ENCODE results near the gene CATSPERZ. TPM values are rescaled to one million over a fixed set of nuclear protein-coding genes. Genes with fewer than 3 reads are reported as not detected.
A peak's percentile ranks its signal among the peaks of the same experiment; 100 is the strongest.
"Not testable (repeated sequence)": the region's sequence is repeated elsewhere in the genome, so short reads cannot be mapped to it uniquely, and the experiment has no call there.

Gene CATSPERZ
- total RNA-seq, 2 experiments from 2014 or later = 0.67 TPM; not detected in 1

GRCh38 chr11:64323373-64323772, 23.2 kb downstream of the CATSPERZ start:
- Mint-ChIP-seq H3K4me3 (no peak overlapping the region), H3K4me1 (ENCODE audit: low read depth) (peaks cover 17% of the 10 kb centered on the region), H3K27me3 (ENCODE audit: low read depth) (no peaks in the 10 kb centered on the region), H3K36me3 (ENCODE audit: low read depth) (peaks cover 7% of the 10 kb centered on the region), H3K27ac (no peak overlapping the region), H3K9me3 (no peaks in the 10 kb centered on the region)
- CTCF ChIA-PET = interaction anchor here (0.8 kb wide), 1 partner anchor 10 kb away, joined by 3 read pairs; no protein-coding TSS in a partner anchor
- no peak for DNase-seq
- intact Hi-C loops (cut with micrococcal nuclease) = no loop called here

- CTCF ChIA-PET = interaction anchor here (0.8 kb wide), 1 partner anchor 9 kb away, joined by 3 read pairs; no protein-coding TSS in a partner anchor
- peaks cover 14% of the 10 kb centered on the region for H3K4me1 Mint-ChIP-seq (ENCODE audit: low read depth)
- intact Hi-C loops (cut with micrococcal nuclease); H3K36me3 Mint-ChIP-seq (ENCODE audit: low read depth); H3K27ac Mint-ChIP-seq; H3K4me3 Mint-ChIP-seq; H3K9me3 Mint-ChIP-seq; DNase-seq; H3K27me3 Mint-ChIP-seq (ENCODE audit: low read depth): not testable (repeated sequence)
Observed at GRCh38 chr11:64323984-64324383, 23.8 kb downstream of the CATSPERZ start.

- Mint-ChIP-seq H3K4me1 (ENCODE audit: low read depth) (peaks cover 9% of the 10 kb centered on the region), H3K36me3 (ENCODE audit: low read depth) (peaks cover 7% of the 10 kb centered on the region), H3K27me3 (ENCODE audit: low read depth) (no peaks in the 10 kb centered on the region), H3K27ac (no peak overlapping the region), H3K4me3 (no peak overlapping the region), H3K9me3 (no peaks in the 10 kb centered on the region)
- DNase-seq = no peak
- intact Hi-C loops (cut with micrococcal nuclease) = no loop called here
- CTCF ChIA-PET = interaction anchor here (0.6 to 1.4 kb wide), 3 partner anchors 17 to 473 kb away, joined by 3 to 4 read pairs (median 3); no protein-coding TSS in a partner anchor
Observed at GRCh38 chr11:64324692-64325469, 24.7 kb downstream of the CATSPERZ start.

- Mint-ChIP-seq H3K4me1 (ENCODE audit: low read depth) (peaks cover 6% of the 10 kb centered on the region), H3K9me3 (no peaks in the 10 kb centered on the region), H3K4me3 (no peak overlapping the region), H3K27ac (no peak overlapping the region), H3K36me3 (ENCODE audit: low read depth) (no peaks in the 10 kb centered on the region), H3K27me3 (ENCODE audit: low read depth) (no peaks in the 10 kb centered on the region)
- no peak for DNase-seq
- intact Hi-C loops (cut with micrococcal nuclease) = no loop called here
- CTCF ChIA-PET = interaction anchor here (0.5 to 1.4 kb wide), 2 partner anchors 10 to 1599 kb away, joined by 3 to 4 read pairs; partner anchors contain the start of genes PRDX5 and TRMT112
Observed at GRCh38 chr11:64327375-64327774, 27.2 kb downstream of the CATSPERZ start.

GRCh38 chr11:64327993-64328392, 27.8 kb downstream of the CATSPERZ start:
- CTCF ChIA-PET = interaction anchor here (0.7 to 1.4 kb wide), 2 partner anchors 10 to 18 kb away, joined by 3 to 4 read pairs; partner anchors contain the start of genes PRDX5 and TRMT112
- no peaks in the 10 kb centered on the region for H3K36me3 Mint-ChIP-seq (ENCODE audit: low read depth)
- H3K4me3 Mint-ChIP-seq = no peak overlapping the region
- no peak for DNase-seq
- no peak overlapping the region for H3K27ac Mint-ChIP-seq
- no peaks in the 10 kb centered on the region for H3K9me3 Mint-ChIP-seq
- no peaks in the 10 kb centered on the region for H3K27me3 Mint-ChIP-seq (ENCODE audit: low read depth)
- intact Hi-C loops (cut with micrococcal nuclease) = no loop called here
- peaks cover 6% of the 10 kb centered on the region for H3K4me1 Mint-ChIP-seq (ENCODE audit: low read depth)

GRCh38 chr11:64330888-64331287, 30.7 kb downstream of the CATSPERZ start:
- H3K4me1 Mint-ChIP-seq (ENCODE audit: low read depth) = peaks cover 10% of the 10 kb centered on the region
- CTCF ChIA-PET = interaction anchor here (0.6 to 2.5 kb wide), 8 partner anchors 11 to 126 kb away, joined by 3 to 22 read pairs (median 6); partner anchors contain the start of genes ESRRA, PRDX5 and TRMT112
- peaks cover 3% of the 10 kb centered on the region for H3K36me3 Mint-ChIP-seq (ENCODE audit: low read depth)
- DNase-seq = no peak
- H3K4me3 Mint-ChIP-seq = no peak overlapping the region
- H3K27me3 Mint-ChIP-seq (ENCODE audit: low read depth) = no peaks in the 10 kb centered on the region
- H3K27ac Mint-ChIP-seq = no peak overlapping the region
- intact Hi-C loops (cut with micrococcal nuclease) = loop anchor here (1.0 kb wide), 2 partner anchors 9 to 13 kb away; partner anchors contain the start of genes CCDC88B and PRDX5
- H3K9me3 Mint-ChIP-seq = no peaks in the 10 kb centered on the region

- Mint-ChIP-seq H3K4me1 (ENCODE audit: low read depth) (peaks cover 10% of the 10 kb centered on the region), H3K4me3 (no peak overlapping the region), H3K27me3 (ENCODE audit: low read depth) (no peaks in the 10 kb centered on the region), H3K36me3 (ENCODE audit: low read depth) (peaks cover 3% of the 10 kb centered on the region), H3K9me3 (no peaks in the 10 kb centered on the region), H3K27ac (no peak overlapping the region)
- CTCF ChIA-PET = interaction anchor here (0.6 to 2.5 kb wide), 13 partner anchors 9 to 127 kb away, joined by 3 to 22 read pairs (median 4); partner anchors contain the start of genes ESRRA, PRDX5 and TRMT112
- intact Hi-C loops (cut with micrococcal nuclease) = loop anchor here (1.0 kb wide), 2 partner anchors 9 to 13 kb away; partner anchors contain the start of genes CCDC88B and PRDX5
- DNase-seq = peak; percentile 82
Observed at GRCh38 chr11:64331569-64332371, 31.6 kb downstream of the CATSPERZ start.

- no peak for DNase-seq
- CTCF ChIA-PET = interaction anchor here (0.7 to 2.5 kb wide), 4 partner anchors 10 to 83 kb away, joined by 3 to 10 read pairs (median 6); partner anchors contain the start of gene PRDX5
- Mint-ChIP-seq H3K4me1 (ENCODE audit: low read depth) (peaks cover 15% of the 10 kb centered on the region), H3K9me3 (no peaks in the 10 kb centered on the region), H3K36me3 (ENCODE audit: low read depth) (peaks cover 10% of the 10 kb centered on the region), H3K27me3 (ENCODE audit: low read depth) (no peaks in the 10 kb centered on the region), H3K27ac (no peak overlapping the region), H3K4me3 (no peak overlapping the region)
- intact Hi-C loops (cut with micrococcal nuclease) = no loop called here
Observed at GRCh38 chr11:64333556-64333955, 33.4 kb downstream of the CATSPERZ start.

- H3K4me3 Mint-ChIP-seq = no peak overlapping the region
- intact Hi-C loops (cut with micrococcal nuclease) = no loop called here
- no peak overlapping the region for H3K27ac Mint-ChIP-seq
- H3K27me3 Mint-ChIP-seq (ENCODE audit: low read depth) = no peaks in the 10 kb centered on the region
- H3K4me1 Mint-ChIP-seq (ENCODE audit: low read depth) = peaks cover 27% of the 10 kb centered on the region
- H3K36me3 Mint-ChIP-seq (ENCODE audit: low read depth) = peaks cover 15% of the 10 kb centered on the region
- peak; percentile 48 for DNase-seq
- CTCF ChIA-PET = no interaction called here
- H3K9me3 Mint-ChIP-seq = no peaks in the 10 kb centered on the region
Observed at GRCh38 chr11:64334764-64335735, 34.9 kb downstream of the CATSPERZ start.

- no peak for DNase-seq
- H3K4me3 Mint-ChIP-seq = no peak overlapping the region
- peaks cover 20% of the 10 kb centered on the region for H3K36me3 Mint-ChIP-seq (ENCODE audit: low read depth)
- no peaks in the 10 kb centered on the region for H3K27me3 Mint-ChIP-seq (ENCODE audit: low read depth)
- no peaks in the 10 kb centered on the region for H3K9me3 Mint-ChIP-seq
- H3K27ac Mint-ChIP-seq = peak overlapping the region; percentile 50
- CTCF ChIA-PET = interaction anchor here (0.7 to 1.8 kb wide), 2 partner anchors 20 to 342 kb away, joined by 3 to 4 read pairs; partner anchors contain the start of gene PRDX5
- H3K4me1 Mint-ChIP-seq (ENCODE audit: low read depth) = peaks cover 38% of the 10 kb centered on the region
- intact Hi-C loops (cut with micrococcal nuclease) = no loop called here
Observed at GRCh38 chr11:64337538-64338249, 37.5 kb downstream of the CATSPERZ start.

GRCh38 chr11:64338716-64339115, 38.6 kb downstream of the CATSPERZ start:
- peak overlapping the region; percentile 83 for H3K4me3 Mint-ChIP-seq
- H3K36me3 Mint-ChIP-seq (ENCODE audit: low read depth) = peaks cover 20% of the 10 kb centered on the region
- intact Hi-C loops (cut with micrococcal nuclease) = no loop called here
- peaks cover 38% of the 10 kb centered on the region for H3K4me1 Mint-ChIP-seq (ENCODE audit: low read depth)
- no peaks in the 10 kb centered on the region for H3K27me3 Mint-ChIP-seq (ENCODE audit: low read depth)
- H3K27ac Mint-ChIP-seq = peak overlapping the region; percentile 93
- CTCF ChIA-PET = interaction anchor here (0.6 to 0.7 kb wide), 3 partner anchors 17 to 530 kb away, joined by 3 to 5 read pairs (median 4); no protein-coding TSS in a partner anchor
- H3K9me3 Mint-ChIP-seq = no peaks in the 10 kb centered on the region
- no peak for DNase-seq

Data from activated naive CD4-positive, alpha-beta T cell treated with anti-CD3 and anti-CD28 coated beads for 36 hours (primary cell).